ENCODE measurements around the gene PPP1R14D. TPM values are rescaled to one million over a fixed set of nuclear protein-coding genes. Genes with fewer than 3 reads are reported as not detected.

PPP1R14D gene
- total and polyA plus RNA-seq, 2 of the 8 experiments (the other 6 are each of a cell fraction or from before 2014, with no cell fraction given), result not detected

DNA sequence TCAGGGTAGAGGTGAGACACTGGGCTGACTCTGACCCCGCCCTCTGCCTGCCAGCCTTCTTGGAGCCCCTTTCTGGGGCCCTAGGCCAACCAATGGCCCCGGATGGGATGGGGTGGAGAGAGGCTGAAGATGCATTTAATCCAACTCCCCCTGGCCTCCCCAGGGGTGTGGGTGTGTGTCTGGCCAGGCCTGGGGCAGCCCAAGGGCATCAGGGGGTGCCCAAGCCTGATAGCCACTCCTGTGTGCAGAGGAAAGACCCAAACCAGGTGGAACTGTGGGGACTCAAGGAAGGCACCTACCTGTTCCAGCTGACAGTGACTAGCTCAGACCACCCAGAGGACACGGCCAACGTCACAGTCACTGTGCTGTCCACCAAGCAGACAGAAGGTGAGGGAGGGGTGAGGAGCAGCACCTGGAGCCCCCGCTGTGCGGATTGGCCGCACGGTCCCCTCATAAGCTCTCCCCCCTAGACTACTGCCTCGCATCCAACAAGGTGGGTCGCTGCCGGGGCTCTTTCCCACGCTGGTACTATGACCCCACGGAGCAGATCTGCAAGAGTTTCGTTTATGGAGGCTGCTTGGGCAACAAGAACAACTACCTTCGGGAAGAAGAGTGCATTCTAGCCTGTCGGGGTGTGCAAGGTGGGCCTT is 24.9 kb upstream of the PPP1R14D start (continued):
- TF ChIP-seq SUZ12 (IDR thresholded peaks at IDR 0.05; ENCODE audit: low read length) (no peak), BCL11A (IDR thresholded peaks at IDR 0.05; ENCODE audit: low read depth in 2 of 2, low read length in 2 of 2) (no peak), TAF7 (optimal IDR thresholded peaks at IDR 0.05; ENCODE audit: borderline replicate concordance, low read depth, low read length) (no peak), HDAC6 (IDR thresholded peaks at IDR 0.05; ENCODE audit: low read depth, low read length) (no peak), JUN (IDR thresholded peaks at IDR 0.05; ENCODE audit: low read depth, low read length) (no peak), HDAC2 (IDR thresholded peaks at IDR 0.05; ENCODE audit: borderline replicate concordance in 1 of 2, low read depth in 2 of 2, low read length in 2 of 2) (no peak), SAP30 (IDR thresholded peaks at IDR 0.05; ENCODE audit: insufficient read depth, insufficient replicate concordance, low read length) (no peak), FOSL1 (IDR thresholded peaks at IDR 0.05; ENCODE audit: insufficient read depth, low read depth, low read length) (no peak), SP2 (IDR thresholded peaks at IDR 0.05; ENCODE audit: low read length) (no peak), SIRT6 (IDR thresholded peaks at IDR 0.05; ENCODE audit: low read length) (no peak), CBX5 (IDR thresholded peaks at IDR 0.05; ENCODE audit: low read depth, low read length) (no peak)
